GM08714 (cell line): Measurements from ENCODE around the gene NRG2.

Source experiments
- H3K4me3 ChIP-seq: fragments of 200-500 bp; sonication (Bioruptor generic); 2 replicates; pipeline ENCODE4 v1.5.1; 2014; ENCODE audit warnings: mild to moderate bottlenecking, low read length, inconsistent platforms
- ZNF274 ChIP-seq: IDR thresholded peaks from 2 replicates; pipeline ENCODE4 v1.6.1; 2012; ENCODE audit warnings: mild to moderate bottlenecking, low read depth, low read length

Gene NRG2

GRCh38 chr5:139877129-139877597 is 165.9 kb downstream of the NRG2 start:
- no peak overlapping the region for H3K4me3 ChIP-seq
- TF ChIP-seq ZNF274 = no peak

DNA sequence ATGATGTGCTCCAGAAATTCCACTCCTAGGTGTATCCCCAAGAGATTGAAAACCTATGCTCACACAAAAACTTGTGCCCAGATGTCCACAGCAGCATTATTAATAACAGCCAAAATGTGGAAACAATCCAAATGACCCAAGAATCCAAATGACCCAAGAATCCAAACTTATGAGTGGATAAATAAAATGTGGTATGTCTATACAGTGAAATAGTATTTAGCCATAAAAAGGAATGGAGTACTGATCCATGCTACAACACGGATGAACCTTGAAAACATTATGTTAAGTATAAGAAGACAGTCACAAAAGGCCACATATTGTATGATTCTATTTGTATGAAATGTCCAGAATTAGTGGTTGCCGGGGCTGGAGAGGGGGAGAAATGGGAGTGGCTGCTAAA is 167.1 kb downstream of the NRG2 start:
- H3K4me3 ChIP-seq = no peak overlapping the region
- TF ChIP-seq ZNF274 = no peak

- TF ChIP-seq ZNF274 = no peak
Measured at GRCh38 chr5:139872851-139873794, 170.0 kb downstream of the NRG2 start.

DNA sequence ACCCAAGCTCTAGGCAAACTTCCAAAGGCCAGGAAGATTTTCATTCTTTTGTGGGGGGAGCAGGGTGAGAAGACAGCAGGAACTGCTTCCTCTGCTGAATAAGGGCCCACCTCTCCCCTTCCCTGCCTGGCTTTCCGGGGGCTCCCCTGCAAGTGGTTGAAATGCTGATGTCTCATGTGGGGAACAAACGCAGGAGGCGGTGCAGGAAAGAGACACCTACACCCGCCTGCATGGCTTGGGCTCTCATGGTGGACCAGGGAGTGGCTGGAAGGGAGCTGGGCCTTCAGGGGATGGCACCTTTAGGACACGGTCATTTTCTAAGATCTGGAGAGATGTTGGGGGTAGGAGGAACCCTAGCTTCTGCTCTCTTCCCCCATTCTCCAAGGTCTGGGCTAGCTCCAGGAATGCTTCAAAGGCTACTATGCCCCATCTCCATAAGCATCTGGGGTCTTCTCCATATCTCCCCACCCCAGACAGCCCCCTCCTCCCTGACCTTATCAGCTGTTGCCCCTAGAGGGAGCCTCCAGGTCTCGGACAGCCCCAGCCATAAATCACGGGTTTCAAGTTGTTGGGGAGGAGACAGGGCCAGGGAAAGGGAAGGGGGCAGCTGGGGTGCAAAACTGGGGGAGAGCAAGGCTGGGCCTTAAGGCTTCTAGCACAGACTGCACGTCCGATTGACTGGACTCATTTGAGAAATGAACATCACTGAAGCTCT is 170.9 kb downstream of the NRG2 start:
- H3K4me3 ChIP-seq = no peak overlapping the region
- TF ChIP-seq ZNF274 = no peak

More at GRCh38 chr5:139872851-139873794, 170.0 kb downstream of the NRG2 start:
- no peak overlapping the region for H3K4me3 ChIP-seq

- H3K4me3 ChIP-seq = no peak overlapping the region
- TF ChIP-seq ZNF274 = no peak
Measured at GRCh38 chr5:139871614-139872013, 171.5 kb downstream of the NRG2 start.

GRCh38 chr5:139870677-139871076 is 172.4 kb downstream of the NRG2 start:
- TF ChIP-seq ZNF274 = no peak
- no peak overlapping the region for H3K4me3 ChIP-seq

- H3K4me3 ChIP-seq = no peak overlapping the region
- no peak for TF ChIP-seq ZNF274
Measured at GRCh38 chr5:139869042-139869790, 173.9 kb downstream of the NRG2 start.

- no peak for TF ChIP-seq ZNF274
- no peak overlapping the region for H3K4me3 ChIP-seq
Measured at GRCh38 chr5:139867581-139867980, 175.5 kb downstream of the NRG2 start.

DNA sequence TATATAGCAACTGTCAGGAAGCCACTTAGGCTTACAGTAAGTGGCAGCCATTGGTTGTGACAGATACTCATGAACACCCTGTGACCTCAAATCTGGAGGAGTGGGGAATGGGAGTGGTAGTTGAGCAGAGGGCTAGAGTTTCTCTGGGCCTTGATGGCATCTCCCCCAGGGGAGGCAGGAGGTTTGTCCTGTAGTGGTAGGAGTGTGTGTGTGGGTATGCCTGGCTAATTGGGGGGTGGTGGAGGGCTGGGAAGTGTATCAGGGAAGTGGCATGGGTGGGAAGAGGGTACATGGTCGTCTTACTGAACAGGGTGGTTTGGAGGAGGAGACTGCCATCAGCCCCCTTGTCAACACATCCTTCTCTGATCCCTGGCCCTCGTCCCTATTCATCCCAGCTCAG is 176.0 kb downstream of the NRG2 start:
- TF ChIP-seq ZNF274 = no peak
- H3K4me3 ChIP-seq = no peak overlapping the region

GRCh38 chr5:139864716-139865483 is 178.2 kb downstream of the NRG2 start:
- no peak for TF ChIP-seq ZNF274
- H3K4me3 ChIP-seq = no peak overlapping the region

- no peak overlapping the region for H3K4me3 ChIP-seq
- no peak for TF ChIP-seq ZNF274
Measured at GRCh38 chr5:139863855-139864558, 179.1 kb downstream of the NRG2 start.

DNA sequence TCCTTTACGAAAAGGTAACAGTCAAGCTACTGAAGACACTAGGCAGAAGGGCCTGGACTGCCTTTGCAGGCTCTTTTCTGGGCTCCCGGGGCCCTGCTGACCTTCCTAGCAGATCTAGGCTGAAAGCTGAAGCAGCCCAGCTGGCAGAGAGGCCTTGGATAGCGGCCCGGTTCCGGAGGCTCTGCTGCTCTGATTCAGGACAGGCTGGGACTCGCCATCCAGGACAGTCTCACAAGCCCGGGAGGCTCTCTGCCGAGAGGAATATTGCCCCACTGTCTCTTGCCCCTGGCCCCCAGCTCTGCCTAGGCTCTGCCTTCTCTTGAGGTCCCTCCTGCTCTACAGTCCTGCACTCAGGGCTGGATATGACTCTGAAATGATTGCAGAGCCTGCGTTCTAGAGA is 179.7 kb downstream of the NRG2 start:
- TF ChIP-seq ZNF274 = no peak
- no peak overlapping the region for H3K4me3 ChIP-seq

DNA sequence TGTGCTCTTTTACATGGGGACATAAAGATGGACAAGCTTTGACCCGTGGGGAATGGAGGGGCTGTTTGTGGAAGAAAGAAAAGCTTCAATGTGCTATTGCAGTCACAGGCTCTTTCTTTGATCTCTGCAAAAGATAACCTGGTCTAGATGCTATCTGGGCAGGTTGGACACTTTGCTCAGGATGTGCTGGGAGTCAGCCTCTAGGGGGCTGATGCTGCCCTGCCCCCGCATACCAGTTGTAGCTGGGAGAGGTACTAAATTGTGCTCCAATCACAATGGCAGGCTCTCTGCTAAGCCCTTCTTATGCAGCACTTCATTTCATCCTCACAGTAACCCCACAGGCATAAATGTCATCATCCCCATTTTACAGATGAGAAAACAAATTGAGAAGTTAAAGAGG is 180.3 kb downstream of the NRG2 start:
- no peak for TF ChIP-seq ZNF274
- no peak overlapping the region for H3K4me3 ChIP-seq
